GM15510 (cell line): Measurements from ENCODE around the gene AARSD1.

Source experiments
- POLR2A ChIP-seq: IDR thresholded peaks from 3 replicates; pipeline ENCODE4 v1.6.1; 2011; ENCODE audit warnings: borderline replicate concordance; ENCODE audit not compliant: insufficient read length; ENCODE audit errors: extremely low read depth

The AARSD1 gene

DNA sequence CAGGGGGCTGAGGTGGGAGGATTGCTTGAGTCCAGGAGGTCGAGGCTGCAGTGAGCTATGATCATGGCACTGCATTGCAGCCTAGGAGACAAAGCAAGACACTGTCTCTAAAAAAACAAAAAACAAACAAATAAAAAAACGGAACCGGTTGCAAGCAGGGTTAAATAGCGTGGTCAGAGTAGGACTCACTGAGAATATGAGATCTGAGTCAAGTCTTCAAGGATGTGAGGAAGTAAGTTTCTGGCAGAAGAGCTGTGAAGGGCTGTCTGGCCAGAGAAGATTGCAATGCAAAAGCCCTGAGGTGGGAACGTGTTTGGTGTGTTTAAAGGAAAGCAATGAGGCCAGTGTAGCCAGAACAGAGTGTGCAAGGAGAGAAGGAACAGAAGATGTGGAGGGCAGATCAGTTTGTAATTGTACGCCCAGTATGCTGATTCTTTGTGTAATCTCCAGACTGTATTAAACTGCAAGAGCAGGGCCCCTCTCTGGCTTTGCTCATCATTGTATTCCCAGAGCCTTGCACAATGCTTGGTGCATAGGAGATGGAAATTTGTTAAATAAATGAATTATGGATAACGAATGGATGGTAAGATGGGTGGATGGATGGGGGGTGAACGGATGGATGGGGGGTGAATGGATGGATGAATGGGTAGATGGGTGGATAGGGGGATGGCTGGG is 57.3 kb downstream of the AARSD1 start:
- TF ChIP-seq POLR2A: no peak

DNA sequence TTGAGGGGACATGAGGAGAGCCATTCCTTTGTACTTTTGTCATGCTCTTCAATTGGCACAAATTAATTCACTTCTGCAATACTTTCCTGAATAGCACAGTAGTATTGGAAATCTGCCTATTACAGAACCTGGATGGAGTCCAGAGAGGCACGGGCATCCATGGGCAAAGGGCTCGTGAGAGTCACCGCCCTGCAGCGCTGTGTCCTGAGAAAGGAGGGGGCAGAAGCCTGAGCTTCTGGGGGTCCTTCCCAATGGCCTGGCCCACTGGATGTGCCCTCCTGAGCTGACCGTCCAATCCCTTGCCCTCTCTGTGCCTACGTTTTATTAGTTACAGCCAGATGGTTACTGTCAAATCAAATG is 60.2 kb downstream of the AARSD1 start:
- no peak for TF ChIP-seq POLR2A

DNA sequence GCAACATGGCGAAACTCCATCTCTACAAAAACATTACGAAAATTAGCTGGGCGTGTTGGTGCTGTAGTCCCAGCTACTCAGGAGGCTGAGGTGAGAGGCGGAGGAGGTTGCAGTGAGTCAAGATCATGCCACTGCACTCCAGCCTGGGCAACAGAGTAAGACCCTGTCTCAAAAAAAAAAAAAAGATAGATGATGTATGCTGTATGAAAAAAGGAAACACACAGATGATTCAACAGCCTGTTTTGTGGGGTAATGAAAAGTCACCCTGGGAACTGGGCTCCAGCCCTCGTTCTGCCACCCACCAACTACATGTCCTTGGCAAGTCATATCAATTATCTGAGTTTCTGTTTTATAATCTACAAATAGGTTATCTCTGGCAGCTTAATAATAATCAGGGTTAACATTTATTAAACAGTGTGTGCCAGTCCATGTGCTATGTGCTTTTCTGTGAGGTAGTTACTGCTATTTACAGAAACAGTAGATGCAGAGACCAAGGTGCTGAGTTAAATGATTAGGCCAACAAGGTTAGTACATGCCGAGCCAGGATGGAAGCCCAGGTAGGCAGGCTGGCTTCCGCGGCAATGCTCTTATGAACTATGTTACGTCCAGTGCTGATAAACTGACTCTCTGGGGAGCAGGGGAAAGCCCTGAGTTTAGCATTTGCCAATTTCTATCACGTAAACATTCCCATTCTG is 62.6 kb downstream of the AARSD1 start:
- TF ChIP-seq POLR2A: no peak
